Measurements from ENCODE around the gene ARHGEF28. TPM values are rescaled to one million over a fixed set of nuclear protein-coding genes. Genes with fewer than 3 reads are reported as not detected.

The ARHGEF28 gene
- total RNA-seq, 6 experiments from 2014 or later, result 7.5 to 13.6 (median 8.5) TPM

DNA sequence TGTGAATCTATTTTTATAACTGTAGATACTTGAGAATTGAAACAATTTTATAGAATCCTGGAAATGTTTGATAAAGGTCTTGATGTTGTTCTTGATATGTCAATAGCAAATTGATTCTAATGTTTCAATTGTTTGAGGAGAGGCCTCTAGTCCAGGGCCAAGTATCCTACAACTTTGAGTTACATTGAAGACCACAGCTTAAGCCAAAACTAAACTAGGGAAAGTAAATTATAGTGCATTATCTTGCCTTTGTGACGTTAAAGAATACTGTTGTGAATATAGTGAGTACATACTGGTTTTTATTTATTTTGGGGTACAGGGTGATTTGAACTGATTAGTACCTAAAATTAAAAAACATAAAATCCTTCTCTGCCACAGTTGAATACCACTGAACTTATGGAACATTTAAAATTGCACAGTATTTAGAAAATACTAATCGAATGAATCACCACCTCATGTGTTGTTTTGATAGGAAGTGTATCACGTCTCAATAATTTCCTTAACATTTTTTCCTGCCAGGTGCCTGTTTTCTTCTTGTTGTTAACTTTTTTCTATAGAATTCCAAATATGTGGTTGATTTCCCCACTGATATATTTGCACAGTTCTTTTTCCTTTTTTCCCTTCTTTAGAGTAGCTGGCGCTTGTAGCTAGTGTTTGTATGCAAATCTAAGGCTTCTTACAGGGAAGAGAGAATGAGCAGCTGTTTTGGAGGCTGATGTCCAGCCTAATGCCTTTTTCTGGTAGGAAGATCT is 12.5 kb downstream of the ARHGEF28 start:
- peak overlapping the region; percentile 59 for H3K4me3 Mint-ChIP-seq
- TF ChIP-seq CTCF (IDR thresholded peaks at IDR 0.05), result no peak
- DNase-seq, result peak; percentile 33
- peaks cover 77% of the 10 kb centered on the region for H3K4me1 Mint-ChIP-seq (ENCODE audit: low read depth)
- peaks cover 10% of the 10 kb centered on the region for H3K36me3 Mint-ChIP-seq (ENCODE audit: low read depth)
- H3K27me3 Mint-ChIP-seq (ENCODE audit: insufficient read depth), result no peaks in the 10 kb centered on the region
- H3K9me3 Mint-ChIP-seq, result no peaks in the 10 kb centered on the region
- H3K27ac Mint-ChIP-seq, result peak overlapping the region; percentile 43

- Mint-ChIP-seq H3K27me3 (ENCODE audit: insufficient read depth) (peaks cover 2% of the 10 kb centered on the region; the same call in 1 of the 2 replicates), H3K9me3 (no peaks in the 10 kb centered on the region), H3K36me3 (ENCODE audit: low read depth) (peaks cover 4% of the 10 kb centered on the region), H3K27ac (peak overlapping the region; percentile 39), H3K4me3 (no peak overlapping the region), H3K4me1 (ENCODE audit: low read depth) (peaks cover 75% of the 10 kb centered on the region)
- TF ChIP-seq CTCF (IDR thresholded peaks at IDR 0.05), result no peak
- DNase-seq, result no peak
These were observed 14.9 kb downstream of the ARHGEF28 start for GRCh38 chr5:73640861-73641320.

DNA sequence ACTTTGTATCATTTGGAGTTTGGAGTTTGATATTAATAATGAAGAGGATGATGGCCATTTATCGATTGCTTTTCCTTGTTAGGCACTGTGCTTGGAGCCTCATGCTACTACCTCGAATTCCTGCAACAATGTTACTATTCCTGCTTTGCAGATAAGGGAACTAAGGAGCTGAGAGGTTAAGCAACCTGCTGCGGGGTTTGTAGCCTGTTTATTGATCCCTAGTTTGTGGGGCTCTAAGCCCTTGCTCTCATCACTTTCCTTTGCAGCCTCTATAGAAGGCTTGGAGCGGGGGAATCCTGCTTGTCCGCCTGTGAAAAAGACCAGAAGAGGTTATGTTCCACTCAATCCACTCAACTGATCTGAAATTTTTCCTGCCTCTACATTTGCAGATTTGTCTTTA is 15.8 kb downstream of the ARHGEF28 start:
- TF ChIP-seq CTCF (IDR thresholded peaks at IDR 0.05), result no peak
- no peak overlapping the region for H3K27ac Mint-ChIP-seq
- peaks cover 2% of the 10 kb centered on the region; the same call in 1 of the 2 replicates for H3K27me3 Mint-ChIP-seq (ENCODE audit: insufficient read depth)
- no peak for DNase-seq
- H3K9me3 Mint-ChIP-seq, result no peaks in the 10 kb centered on the region
- peak overlapping the region; percentile 52; the same call in 1 of the 2 replicates for H3K4me3 Mint-ChIP-seq
- H3K4me1 Mint-ChIP-seq (ENCODE audit: low read depth), result peaks cover 66% of the 10 kb centered on the region
- H3K36me3 Mint-ChIP-seq (ENCODE audit: low read depth), result peaks cover 12% of the 10 kb centered on the region

GRCh38 chr5:73642344-73642743 is 16.3 kb downstream of the ARHGEF28 start:
- H3K27me3 Mint-ChIP-seq (ENCODE audit: insufficient read depth), result peaks cover 2% of the 10 kb centered on the region; the same call in 1 of the 2 replicates
- no peaks in the 10 kb centered on the region for H3K9me3 Mint-ChIP-seq
- H3K27ac Mint-ChIP-seq, result no peak overlapping the region
- H3K36me3 Mint-ChIP-seq (ENCODE audit: low read depth), result peaks cover 12% of the 10 kb centered on the region
- peak overlapping the region; percentile 52; the same call in 1 of the 2 replicates for H3K4me3 Mint-ChIP-seq
- no peak for DNase-seq
- peaks cover 62% of the 10 kb centered on the region for H3K4me1 Mint-ChIP-seq (ENCODE audit: low read depth)
- no peak for TF ChIP-seq CTCF (IDR thresholded peaks at IDR 0.05)

DNA sequence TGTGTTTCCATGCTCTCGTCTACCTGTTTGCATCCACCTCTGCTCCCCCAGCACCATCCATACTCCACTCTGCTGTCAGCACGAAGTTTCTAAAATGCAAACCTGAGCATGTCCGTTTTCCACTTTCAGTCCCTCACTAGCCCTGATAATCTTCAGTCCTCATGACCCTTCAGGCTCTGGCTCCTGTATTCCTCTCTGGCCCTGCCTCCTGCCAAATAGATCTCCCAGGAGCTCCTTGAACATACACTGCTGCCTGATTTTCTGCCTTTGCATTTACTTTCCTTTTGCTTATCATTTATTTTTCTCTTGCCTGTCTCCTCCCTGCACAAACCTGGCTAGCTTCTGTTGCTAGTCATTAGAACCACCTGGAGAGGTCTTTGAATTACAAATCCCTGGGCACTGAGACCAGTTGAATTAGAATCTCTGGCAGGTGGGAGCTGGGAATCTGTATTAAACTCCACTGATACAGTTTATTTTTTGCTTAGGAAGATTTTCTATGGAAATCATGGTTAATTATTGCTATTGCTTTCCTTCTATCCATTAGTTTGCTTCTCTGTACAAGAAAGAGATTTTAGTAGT is 18.5 kb downstream of the ARHGEF28 start:
- Mint-ChIP-seq H3K9me3 (no peaks in the 10 kb centered on the region), H3K4me1 (ENCODE audit: low read depth) (peaks cover 42% of the 10 kb centered on the region), H3K4me3 (no peak overlapping the region), H3K27me3 (ENCODE audit: insufficient read depth) (peaks cover 2% of the 10 kb centered on the region; the same call in 1 of the 2 replicates), H3K36me3 (ENCODE audit: low read depth) (peaks cover 12% of the 10 kb centered on the region), H3K27ac (no peak overlapping the region)
- DNase-seq, result no peak
- no peak for TF ChIP-seq CTCF (IDR thresholded peaks at IDR 0.05)
